COLO668 (cell line): ENCODE results near the gene CELA1.
"Not testable (repeated sequence)": the region's sequence is repeated elsewhere in the genome, so short reads cannot be mapped to it uniquely, and the experiment has no call there.

Experiments
- DNase-seq: peaks from one replicate; lab custom pipeline; 2025; ENCODE audit not compliant: unreplicated experiment; lab: John Stamatoyannopoulos, UW

CELA1 gene

DNA sequence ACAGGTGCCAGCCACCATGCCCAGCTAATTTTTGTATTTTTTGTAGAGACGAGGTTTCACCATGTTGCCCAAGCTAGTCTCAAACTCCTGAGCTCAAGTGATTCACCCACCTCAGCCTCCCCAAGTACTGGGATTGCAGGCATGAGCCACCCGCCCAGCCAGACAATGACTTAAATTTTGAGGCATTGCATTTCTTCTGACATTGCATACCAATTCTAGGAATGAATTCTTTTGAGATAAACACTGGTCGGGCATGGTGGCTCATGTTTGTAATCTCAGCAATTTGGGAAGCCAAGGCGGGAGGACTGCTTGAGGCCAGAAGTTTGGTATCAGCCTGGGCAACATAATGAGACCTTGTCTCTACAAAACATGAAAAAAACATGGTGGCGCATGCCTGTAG, 2.5 kb upstream of the CELA1 start:
- no peak for DNase-seq

DNA sequence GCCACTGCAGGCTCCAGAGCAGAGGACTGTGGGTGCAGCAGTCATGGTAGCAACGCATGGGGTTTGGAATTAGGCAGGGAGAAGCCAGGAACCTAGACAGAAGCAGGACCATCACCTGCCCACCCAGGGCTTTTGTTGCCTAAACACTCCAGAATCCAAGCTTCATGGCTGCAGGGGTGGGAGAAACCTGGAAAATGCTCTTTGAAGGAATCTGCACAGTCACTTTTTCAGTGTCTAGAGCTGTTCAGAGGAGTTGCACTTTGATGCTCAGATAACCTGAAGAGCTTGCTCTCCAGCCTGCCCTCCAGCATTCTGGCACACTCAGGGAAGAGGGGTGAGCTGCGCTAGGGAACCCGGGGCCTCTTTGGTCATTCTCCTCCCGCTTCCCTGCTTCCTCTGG, 1.6 kb upstream of the CELA1 start:
- no peak for DNase-seq

DNA sequence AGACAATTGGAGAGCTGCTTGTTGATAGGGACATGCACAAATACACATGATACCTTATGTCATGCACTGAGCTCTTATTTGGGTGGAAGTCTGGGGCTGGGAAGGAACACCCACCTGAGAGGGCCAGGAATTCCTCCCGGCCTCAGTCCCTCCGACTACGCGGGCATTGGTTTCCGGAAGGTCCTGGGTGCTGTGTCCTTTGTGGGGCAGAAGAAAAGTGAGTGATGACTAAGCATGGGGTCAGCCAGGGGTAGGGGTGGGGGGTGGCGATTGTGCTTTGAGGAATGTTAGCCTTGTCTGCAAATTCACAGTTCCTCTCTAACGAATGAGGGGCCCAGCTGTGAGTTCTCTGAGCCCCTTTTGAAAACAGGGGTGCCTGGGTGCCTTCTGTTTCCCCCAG, 798 bp downstream of the CELA1 start:
- DNase-seq = no peak

DNA sequence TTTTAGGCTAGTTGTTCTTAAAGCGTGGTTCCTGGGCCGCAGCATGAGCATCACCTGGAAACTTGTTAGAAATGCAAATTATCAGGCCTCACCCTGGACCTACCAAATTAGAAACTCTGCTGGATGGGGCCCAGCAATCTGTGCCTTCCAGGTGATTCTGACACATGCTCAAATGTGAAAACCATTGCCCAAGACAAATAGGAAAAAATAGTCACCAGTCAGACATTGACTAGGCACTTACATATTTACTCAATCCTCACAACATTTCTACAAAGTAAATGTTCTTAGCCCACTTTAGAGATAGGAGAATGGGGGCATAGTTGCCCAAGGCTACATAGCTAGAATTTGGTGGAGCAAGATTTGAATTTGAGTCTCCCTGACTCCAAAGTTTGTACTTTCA, 3.3 kb downstream of the CELA1 start:
- DNase-seq = no peak

DNA sequence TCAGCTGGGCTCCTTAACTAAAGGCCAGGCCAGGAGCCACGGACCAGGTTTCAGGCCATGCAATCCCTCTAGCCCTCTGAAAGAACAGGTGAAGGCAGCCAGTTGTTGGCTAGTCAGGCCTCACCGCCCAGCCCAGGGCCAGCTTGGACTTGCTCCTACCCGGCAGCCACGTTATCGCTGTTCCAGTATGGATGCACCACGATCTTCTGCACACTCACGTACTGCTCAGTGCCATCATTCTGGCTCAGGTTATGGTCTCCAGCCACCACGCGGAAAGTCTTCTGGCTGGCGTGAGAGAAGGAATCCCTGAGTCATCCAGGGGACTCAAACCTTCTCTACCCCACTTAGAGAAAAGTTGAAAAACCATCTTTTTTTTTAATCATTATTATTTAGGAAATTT, 4.1 kb downstream of the CELA1 start:
- DNase-seq = no peak

DNA sequence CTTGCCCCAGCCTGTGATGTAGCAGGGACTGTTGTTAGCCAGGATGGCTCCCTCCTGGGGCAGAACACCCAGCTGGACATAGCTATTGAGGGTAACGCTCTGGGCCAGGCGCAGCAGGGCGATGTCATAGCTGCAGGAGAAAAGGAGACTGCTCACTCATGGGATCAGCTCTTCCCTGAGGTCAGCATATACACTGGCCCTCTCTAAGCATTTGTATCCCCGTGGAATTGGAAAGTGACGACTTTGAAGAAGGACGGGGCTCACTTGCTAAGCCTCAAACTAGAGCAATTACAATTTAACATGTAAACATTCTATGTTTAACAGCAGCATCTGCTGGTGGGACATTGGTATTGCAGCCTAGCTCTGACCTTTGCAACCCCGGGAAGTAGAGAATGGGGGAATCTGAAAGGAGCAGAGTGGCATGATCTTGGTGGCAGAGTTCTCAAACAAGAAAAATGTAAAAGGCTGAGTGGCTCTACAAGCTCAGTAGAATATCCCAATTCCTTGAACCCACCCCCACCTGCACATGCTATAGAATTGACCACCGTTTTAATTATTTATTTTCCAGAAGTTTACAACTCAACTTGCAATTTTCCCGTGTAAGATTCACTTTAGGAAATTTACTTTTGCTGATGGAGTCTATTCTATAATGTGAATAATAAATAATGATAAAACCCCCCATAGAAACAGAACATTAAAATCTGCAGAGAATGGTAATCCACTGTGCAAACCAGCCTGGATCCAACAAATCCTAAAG, 5.0 kb downstream of the CELA1 start:
- DNase-seq = peak; percentile 45

DNA sequence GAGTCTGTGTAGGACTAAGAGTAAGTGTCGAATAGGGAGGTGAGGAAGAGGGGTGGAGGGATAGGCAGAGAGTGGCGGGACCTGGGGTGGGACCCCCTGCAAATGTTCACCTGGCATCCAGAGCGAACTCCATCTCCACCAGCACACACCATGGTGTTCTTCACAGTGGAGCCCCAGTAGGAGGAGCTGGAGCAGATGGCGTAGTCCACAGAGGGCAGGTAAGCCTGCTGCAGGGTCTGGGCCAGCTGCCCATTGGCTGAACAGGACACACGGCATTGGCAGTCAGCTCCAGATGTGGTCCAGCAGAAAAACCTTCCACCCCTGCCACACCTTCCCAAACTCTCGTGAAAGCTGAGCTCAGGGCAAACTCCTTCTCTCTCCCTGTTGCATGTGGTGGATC, 6.7 kb downstream of the CELA1 start:
- no peak for DNase-seq

DNA sequence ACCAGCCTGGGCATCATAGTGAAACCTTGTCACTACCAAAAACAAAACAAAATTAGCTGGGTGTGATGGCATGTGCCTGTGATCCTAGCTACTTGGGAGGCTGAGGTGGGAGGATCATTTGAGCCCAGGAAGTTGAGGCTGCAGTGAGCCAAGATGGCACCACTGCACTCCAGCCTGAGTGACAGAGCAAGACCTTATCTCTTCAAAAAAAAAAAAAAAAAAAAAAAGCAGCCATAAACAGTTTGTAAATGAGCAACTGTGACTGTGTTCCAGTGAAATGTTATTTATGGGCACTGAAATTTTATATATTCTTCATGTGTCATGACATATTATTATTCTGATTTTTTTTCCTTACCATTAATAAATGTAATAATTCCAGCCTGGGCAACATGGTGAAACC, 9.1 kb downstream of the CELA1 start:
- DNase-seq = not testable (repeated sequence)

DNA sequence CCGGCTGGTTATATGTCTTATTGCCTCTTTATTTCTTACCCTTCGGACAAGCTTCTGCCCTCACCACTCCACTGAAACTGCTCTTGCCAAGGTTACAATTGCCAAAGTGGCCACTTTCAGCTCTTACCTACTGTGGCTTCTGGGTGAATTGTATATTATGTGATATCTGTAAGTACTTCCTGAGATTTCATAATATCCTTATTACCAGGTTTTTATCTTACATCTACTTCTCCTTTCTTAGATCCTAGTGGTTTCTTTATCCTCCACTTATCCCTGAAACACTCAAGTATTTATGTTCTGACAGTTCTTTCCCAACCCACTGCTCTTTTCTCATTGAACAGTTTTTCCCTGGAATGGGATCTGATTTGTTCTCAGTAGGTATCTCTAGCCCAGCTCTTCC, 10.5 kb downstream of the CELA1 start:
- no peak for DNase-seq

DNA sequence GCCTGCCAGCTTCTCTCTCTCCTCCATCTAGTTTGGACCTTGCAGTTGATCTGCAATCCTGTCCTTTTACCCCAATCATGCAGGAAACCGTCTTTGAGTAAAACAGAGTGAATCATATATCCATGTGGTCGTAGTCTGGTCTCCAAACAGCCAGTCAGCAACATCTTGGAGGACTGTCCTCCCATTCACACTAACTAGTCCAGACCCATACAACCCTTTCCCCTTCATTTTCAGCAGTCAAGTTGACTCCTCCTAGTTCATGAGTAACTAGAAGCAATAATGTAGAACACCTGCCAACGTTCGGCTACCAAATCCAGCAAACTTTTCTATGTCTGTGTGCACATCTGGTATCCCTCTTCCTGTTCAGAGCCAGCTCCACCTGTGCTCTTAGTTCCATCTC, 11.7 kb downstream of the CELA1 start:
- DNase-seq = no peak

DNA sequence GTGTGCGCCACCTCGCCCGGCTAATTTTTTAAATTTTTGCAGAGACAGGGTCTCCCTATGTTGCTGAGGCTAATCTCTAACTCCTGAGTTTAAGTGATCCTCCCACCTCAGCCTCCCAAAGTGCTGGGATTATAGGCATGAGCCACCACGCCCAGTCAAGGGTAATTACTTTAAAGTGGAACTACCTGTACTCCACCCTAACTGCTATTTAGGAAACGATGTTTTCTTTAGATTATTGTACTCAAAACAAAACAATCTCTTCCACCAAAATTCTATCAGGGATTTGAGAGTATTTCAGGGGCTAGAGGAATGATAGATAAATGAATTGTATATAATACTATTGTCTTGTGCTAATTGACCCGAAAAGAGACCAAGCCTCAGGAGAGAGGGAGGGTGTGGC, 12.9 kb downstream of the CELA1 start:
- DNase-seq = no peak

DNA sequence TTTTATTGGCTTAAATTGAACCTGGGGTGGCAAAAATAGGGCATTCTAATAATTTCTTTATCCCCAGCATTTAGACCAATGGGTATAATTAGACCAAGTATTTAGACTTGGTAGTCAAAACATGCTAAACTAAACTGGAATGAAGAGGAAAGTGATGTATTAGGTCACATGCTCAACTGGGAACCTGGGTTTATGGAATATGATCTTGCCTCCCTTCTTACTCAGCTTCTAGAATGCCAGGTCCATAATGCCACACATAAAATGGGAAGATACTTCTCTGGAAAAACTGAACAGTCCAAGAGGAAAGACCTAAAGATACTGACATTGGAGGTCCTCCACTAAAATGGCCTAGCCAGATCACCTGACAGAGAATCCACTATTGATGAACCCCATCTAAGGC, 16.3 kb downstream of the CELA1 start:
- no peak for DNase-seq

DNA sequence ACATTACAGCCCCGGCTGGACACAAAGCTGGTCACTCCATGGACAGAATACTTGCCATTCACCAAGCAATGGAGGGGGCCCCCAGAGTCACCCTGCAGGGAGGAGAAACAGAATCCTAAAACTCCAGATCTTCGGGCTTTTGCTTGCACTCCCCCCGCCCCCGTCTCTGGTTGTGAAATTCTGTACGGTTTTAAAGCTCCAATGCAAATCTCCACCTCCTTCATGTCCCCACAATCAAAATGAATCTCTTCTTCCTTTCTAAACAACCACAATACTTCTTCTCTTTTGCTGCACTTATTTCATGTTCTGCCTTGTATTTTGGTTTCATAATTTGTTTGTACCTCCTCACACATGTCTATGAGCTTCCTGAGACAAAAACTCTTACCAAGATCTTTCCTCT, 16.7 kb downstream of the CELA1 start:
- no peak for DNase-seq

DNA sequence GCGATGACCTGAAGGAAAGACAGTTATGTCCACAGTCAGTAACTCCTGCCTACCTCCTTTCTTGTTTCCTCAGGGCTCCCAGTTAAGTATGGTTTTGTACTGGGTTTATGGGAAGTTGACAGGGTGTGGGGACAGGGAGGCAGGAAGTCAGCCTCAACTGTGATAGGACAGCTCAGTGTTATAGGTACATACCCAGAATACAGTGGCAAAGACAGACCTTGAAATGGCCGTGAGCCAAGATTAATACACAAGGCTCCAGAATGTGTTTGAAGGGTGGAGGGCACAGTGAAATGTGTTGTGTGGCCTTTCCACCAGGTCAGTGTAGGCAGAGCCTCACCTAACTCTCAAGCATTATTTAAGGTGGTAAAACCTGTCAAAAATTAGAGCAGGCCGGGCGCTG, 17.9 kb downstream of the CELA1 start:
- DNase-seq = no peak

DNA sequence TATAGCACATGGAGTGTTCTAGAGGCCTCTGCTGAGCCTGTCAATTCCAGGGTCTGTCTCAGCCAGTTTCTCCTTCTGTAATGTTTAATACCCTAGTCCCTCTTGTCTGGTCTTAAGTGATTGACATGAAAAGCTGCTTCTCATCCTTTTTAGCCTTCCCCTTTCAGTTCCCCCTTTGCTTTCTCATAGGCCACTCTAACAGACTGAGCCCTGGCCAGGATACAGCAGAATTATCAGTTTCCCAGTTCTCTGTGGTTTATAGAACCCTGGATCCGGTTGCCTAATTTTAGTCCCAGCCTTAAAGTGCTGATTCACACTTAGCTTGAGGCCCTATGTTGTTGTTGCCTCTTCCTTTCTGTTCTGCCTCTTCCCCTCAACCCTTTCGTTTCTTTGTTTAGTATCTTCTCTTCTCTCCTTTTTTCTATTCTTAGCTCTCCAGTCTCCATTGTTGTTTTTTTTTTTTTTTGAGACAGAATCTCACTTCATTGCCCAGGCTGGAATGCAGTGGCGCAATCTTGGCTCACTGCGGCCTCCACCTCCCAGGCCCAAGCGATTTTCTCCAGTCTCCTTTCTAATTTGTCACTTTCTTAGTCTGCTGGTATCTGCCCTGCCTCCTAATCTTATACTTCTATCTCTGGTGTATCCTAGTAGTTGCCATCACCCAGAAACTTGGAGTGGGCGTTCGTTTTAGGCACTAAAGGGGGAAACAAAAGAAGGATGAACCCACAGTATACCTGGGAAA, 19.6 kb downstream of the CELA1 start:
- no peak for DNase-seq

DNA sequence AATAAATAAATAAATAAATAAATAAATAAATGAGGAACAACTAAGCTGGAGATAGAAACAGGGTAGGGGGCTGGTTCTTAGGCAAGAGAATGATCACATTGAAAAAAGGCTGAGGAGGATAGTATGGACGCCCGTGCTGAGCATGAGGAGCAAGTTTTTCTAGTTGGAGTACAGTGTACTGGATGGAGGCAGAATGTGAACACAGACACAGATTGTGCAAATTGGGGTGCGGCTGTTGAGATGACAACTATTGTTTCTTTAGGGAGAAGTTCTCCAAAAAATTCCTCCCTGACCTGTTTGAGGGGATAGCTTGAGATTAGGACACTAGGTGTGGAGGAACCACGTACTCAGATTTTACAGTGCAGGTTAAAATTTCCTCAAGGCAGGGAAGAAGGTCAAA, 21.5 kb downstream of the CELA1 start:
- DNase-seq = no peak

DNA sequence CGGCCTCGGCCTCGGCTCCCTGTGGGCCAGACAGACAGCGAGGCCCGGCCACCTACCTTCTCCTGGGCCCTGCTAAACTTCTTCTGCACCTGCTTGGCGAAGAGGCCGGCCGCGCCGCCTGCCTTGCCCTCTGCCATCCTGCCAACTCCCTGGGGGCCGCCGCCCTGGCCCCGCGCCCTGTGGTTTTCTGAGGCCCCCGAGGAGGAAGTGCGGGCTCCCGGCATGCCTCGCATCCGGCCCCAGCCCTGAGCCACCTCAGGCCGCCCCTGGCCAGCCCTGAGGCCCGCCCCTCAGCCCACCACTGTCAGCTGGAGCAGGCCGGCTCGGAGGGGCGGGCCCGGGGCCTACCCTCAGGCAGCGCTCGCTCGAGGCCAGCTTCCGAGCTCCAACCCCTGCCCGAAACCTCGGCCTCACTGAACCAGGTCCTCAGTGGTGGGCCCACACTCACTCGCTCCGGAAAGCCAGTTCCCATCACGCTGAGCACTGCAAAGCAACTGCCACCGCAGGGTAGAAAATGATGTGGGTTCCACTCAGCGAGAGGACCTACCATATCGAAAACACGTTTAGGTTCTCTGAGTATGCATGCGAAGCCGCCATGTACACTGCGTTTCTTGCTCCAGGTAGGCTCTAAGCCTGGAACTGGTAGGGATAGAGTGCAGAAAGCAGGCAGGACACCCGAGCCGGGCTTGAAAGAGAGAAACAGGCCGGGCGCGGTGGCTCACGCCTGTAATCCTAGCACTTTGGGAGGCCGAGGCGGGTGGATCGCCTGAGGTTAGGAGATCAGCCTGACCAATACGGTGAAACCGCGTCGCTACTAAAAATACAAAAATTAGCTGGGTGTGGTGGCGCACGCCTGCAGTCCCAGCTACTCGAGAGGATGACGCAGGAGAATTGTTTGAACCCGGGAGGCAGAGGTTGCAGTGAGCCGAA, 22.2 kb downstream of the CELA1 start, which contains the start of gene BIN2:
BIN2 (minus strand) TSS at position 209 of the 930 bp plus-strand sequence; CDS start at position 137, 72 bp downstream.
- DNase-seq = no peak

DNA sequence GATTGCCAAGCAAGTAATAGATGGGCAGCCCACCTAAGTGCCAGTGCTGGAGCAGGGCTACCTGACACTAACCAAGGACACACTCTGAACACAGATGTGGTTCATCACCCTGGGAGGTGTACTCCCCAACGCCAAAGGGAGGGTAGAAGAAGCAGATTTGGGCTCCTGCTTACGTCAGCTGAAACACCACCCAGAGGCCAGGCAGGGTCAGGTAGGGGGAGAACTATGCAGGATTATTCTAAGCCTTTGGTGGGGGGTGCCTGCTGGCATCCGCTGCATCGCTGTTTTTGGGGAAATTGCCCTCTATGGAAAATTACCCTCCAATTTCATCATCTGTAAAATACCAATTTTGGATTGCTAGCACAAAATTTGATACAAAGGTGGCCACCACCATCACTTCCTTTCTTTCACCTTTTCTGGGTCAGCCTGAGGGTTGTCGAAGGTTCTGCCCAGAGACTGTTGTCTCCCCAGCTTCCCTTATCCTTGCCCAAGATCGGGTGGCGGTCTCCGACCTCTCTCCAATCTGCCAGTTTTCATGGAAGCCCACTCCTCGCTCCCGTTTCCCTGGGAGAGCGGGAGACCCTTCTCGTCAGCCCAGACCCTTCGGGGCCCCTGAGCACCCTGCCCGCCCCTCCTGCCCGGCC, 23.0 kb downstream of the CELA1 start:
- no peak for DNase-seq

DNA sequence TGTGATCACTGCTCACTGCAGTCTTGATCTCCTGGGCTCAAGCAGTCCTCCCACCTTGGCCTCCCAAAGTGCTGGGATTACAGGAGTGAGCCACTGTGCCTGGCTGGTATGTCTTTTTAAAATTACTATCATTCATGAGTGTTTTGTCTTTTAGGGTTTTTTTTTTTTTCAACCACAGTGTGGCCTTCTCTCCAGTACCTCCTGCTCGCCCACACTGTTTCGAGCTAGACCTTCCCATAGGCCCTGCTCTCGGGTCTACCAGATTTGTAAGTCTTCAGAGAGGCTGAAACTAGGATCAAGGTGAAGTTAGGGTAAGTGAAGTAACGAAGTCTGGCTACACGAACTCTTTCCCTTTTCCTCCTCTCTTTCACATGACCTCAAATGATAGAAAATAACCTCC, 24.0 kb downstream of the CELA1 start:
- no peak for DNase-seq

DNA sequence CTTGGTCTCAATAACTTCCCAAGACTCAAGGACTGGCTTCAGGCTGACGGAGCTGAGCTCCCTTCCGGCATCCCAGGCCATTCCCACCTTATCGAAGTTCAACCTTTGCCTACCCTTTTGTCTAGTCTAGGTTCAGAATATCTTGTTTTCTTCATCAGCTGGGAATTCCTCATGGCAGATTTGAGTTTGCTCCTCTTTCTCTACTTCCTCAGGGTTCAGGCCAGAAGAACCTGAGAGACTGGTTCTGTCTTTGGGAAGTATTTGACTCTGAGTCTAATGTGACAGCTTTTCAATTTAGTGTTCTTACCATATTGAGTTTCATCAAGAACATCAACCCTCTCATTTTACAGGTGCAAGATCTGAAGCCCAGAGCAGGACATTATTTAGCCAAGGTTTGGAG, 24.6 kb downstream of the CELA1 start:
- DNase-seq = no peak

DNA sequence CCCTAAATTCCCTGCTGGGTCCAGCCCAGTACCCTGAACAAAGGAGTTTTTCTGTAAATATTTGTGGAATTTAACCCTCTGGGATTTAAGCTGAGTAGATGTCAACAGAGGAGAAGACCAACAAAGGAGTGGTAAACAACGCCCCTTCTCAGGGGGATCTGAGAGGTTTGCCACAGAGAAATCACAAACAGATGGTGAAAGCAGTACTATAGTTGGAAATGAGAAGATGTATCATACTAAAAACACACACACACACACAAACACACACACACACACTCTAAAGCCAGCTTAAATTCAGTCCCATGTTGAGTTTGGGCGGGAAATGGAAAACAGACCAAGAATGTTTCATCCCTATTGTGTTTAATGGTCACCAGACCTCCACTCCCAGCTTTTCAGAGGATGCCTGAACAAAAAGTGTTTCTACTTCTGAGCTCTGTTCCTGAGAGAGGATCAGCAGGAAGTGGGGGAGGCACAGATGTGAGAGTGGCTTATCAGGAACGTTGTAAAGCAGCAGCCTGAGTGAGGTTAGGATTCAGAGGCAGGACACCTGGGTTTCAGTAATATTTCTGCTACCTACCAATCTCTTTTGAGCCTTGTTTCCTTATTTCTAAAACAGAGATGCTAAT, 25.7 kb downstream of the CELA1 start:
- no peak for DNase-seq
